ENCODE measurements around the gene DTNBP1. TPM values are rescaled to one million over a fixed set of nuclear protein-coding genes. Genes with fewer than 3 reads are reported as not detected.
A peak's percentile ranks its signal among the peaks of the same experiment; 100 is the strongest.

DTNBP1 gene
- total and polyA plus RNA-seq, 2 of the 13 experiments (the other 11 are each of a cell fraction or from before 2014, with no cell fraction given) = 6.6 to 19.1 TPM

- TF ChIP-seq GRHL1 (CRISPR knock-in tag; conservative IDR thresholded peaks at IDR 0.05) (no peak), NFKBIZ (CRISPR knock-in tag; IDR thresholded peaks at IDR 0.05) (no peak), BORCS8-MEF2B (CRISPR knock-in tag; IDR thresholded peaks at IDR 0.05) (peak; percentile 31; the same call in 1 of the 2 replicates), CSRNP2 (CRISPR knock-in tag; conservative IDR thresholded peaks at IDR 0.05; ENCODE audit: low read depth) (no peak), CREB3 (CRISPR knock-in tag; IDR thresholded peaks at IDR 0.05) (no peak), ZEB1 (IDR thresholded peaks at IDR 0.05; ENCODE audit: insufficient replicate concordance, low read depth) (no peak), CTCF (CRISPR knock-in tag; IDR thresholded peaks at IDR 0.05) (peak; percentile 91), MXI1 (IDR thresholded peaks at IDR 0.05; ENCODE audit: borderline replicate concordance, low read depth, low read length) (no peak), SOX6 (IDR thresholded peaks at IDR 0.05) (no peak), SOX6 (CRISPR knock-in tag; IDR thresholded peaks at IDR 0.05) (peak; percentile 86), SOX13 (IDR thresholded peaks at IDR 0.05) (no peak), SOX13 (CRISPR knock-in tag; conservative IDR thresholded peaks at IDR 0.05 in 1 of 2, IDR thresholded peaks at IDR 0.05 in 1 of 2) (peak in 1 of 2 experiments; percentile 85; a peak in 2 of 4 replicates), ZNF256 (CRISPR knock-in tag; conservative IDR thresholded peaks at IDR 0.05) (no peak), ZFP82 (CRISPR knock-in tag; IDR thresholded peaks at IDR 0.05; ENCODE audit: borderline replicate concordance) (no peak), SP140L (CRISPR knock-in tag; IDR thresholded peaks at IDR 0.05; ENCODE audit: borderline replicate concordance) (no peak), FOXO1 (CRISPR knock-in tag; IDR thresholded peaks at IDR 0.05) (no peak), ZNF691 (CRISPR knock-in tag; IDR thresholded peaks at IDR 0.05; ENCODE audit: borderline replicate concordance, low read depth) (no peak), ZBTB49 (CRISPR knock-in tag; IDR thresholded peaks at IDR 0.05; ENCODE audit: borderline replicate concordance) (no peak), ZFAT (CRISPR knock-in tag; conservative IDR thresholded peaks at IDR 0.05) (no peak), ZNF777 (CRISPR knock-in tag; IDR thresholded peaks at IDR 0.05) (no peak)
These were observed 171.4 kb downstream of the DTNBP1 start (continued) for GRCh38 chr6:15491255-15491985.

Measured in HepG2 (cell line).